Progenitor cell of endocrine pancreas (in vitro differentiated cells): Measurements from ENCODE around the gene RBKS. TPM values are rescaled to one million over a fixed set of nuclear protein-coding genes. Genes with fewer than 3 reads are reported as not detected.

Experiments
- DNase-seq: peaks from one replicate; pipeline ENCODE4 v3.0.0; 2021; ENCODE audit warnings: low spot score; ENCODE audit not compliant: unreplicated experiment
- H3K27ac Mint-ChIP-seq: 2 replicates; pipeline ENCODE4 v1.8.0; 2021; ENCODE audit warnings: mild to moderate bottlenecking, moderate library complexity, mixed read lengths
- H3K27me3 Mint-ChIP-seq: 2 replicates; pipeline ENCODE4 v1.8.0; 2021; ENCODE audit warnings: mixed read lengths
- H3K36me3 Mint-ChIP-seq: 2 replicates; pipeline ENCODE4 v1.8.0; 2022; ENCODE audit warnings: mixed read lengths; ENCODE audit not compliant: insufficient read depth
- H3K4me1 Mint-ChIP-seq: 2 replicates; pipeline ENCODE4 v1.8.0; 2021; ENCODE audit warnings: low read depth, mixed read lengths
- H3K4me3 Mint-ChIP-seq: 2 replicates; pipeline ENCODE4 v1.8.0; 2021; ENCODE audit warnings: low read depth, mild to moderate bottlenecking, moderate library complexity, mixed read lengths
- H3K9me3 Mint-ChIP-seq: 2 replicates; pipeline ENCODE4 v1.8.0; 2021; ENCODE audit warnings: low read depth, mixed read lengths
- long read RNA-seq: library from polyadenylated mRNA; unstranded; transcript quantifications from one replicate; pipeline ENCODE4 v2.0.0, GENCODE V29; 2020
- total RNA-seq: library from RNA; stranded (reverse); gene quantifications from 2 replicates; pipeline ENCODE4 v1.2.1, GENCODE V29; 2021
- TF ChIP-seq, protein P1 (sequence below): fragments of 200-600 bp; sonication (generic); IDR thresholded peaks from one replicate; pipeline ENCODE4 v1.5.0; 2021; ENCODE audit warnings: antibody characterized with exemption, mild to moderate bottlenecking; ENCODE audit not compliant: unreplicated experiment

Gene RBKS
- 5.0 and 5.4 TPM in 2 replicates for total RNA-seq
- long read RNA-seq, transcript RBKS-201 (8 exons, 1,973 nt), result major isoform, 10 of 18 reads
- long read RNA-seq, partial matches to known transcripts, result 4 of 18 reads
- long read RNA-seq, other reads (novel, unspliced or antisense), result 4 of 18 reads

DNA sequence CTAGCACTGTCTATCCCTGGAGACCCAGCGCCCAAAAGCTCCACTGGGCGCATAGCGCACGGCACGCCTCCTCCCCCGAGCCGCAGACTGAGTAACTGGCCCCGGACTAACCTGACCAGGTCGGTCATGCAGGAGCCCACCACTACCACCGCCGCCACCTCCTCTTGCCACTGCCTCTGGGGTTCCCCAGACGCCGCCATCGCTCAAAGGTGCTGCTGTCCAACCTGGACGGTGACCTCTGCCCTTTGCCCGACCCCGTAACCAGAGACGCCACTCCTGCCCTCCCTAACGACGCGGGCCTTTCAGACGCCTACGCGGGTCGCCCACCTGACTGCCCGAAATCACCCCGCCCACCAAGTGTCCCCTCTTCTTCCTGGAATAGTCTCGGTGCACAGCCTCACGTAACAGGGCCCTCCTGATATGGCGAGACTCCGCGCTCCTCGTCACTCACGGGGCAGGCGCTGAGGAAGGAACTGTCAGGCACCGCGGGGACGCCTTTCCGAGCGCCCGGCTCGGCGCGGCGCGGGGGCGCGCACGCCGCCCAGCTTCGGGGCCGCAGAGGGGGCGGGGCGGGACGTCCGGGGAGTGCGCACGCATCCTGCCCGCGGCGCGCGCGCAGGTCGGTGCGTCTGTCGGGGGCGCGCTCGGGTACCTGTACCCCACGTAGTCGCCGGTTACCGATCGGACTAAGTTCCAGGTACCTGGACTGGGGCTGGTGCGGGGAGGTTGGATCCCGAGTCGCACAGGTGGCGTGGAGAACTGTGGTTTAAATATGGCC, at the start of gene RBKS, which contains the start of gene BABAM2:
TSS of gene RBKS (minus strand) at position 242 of the 778 bp plus-strand sequence. CDS start at position 200, 42 bp downstream.
TSS of gene BABAM2 (plus strand) at position 584 of the 778 bp plus-strand sequence. CDS start 3,828 bp downstream, outside the sequence.
- Mint-ChIP-seq H3K4me3 (peak within 1 kb of the TSS; percentile 97), H3K27ac (peak within 1 kb of the TSS; percentile 100), H3K9me3 (no peaks in the 10 kb centered on the region), H3K4me1 (peaks cover 6% of the 10 kb centered on the region), H3K27me3 (no peaks in the 10 kb centered on the region), H3K36me3 (no peaks in the 10 kb centered on the region)
- TF ChIP-seq, protein P1, sequence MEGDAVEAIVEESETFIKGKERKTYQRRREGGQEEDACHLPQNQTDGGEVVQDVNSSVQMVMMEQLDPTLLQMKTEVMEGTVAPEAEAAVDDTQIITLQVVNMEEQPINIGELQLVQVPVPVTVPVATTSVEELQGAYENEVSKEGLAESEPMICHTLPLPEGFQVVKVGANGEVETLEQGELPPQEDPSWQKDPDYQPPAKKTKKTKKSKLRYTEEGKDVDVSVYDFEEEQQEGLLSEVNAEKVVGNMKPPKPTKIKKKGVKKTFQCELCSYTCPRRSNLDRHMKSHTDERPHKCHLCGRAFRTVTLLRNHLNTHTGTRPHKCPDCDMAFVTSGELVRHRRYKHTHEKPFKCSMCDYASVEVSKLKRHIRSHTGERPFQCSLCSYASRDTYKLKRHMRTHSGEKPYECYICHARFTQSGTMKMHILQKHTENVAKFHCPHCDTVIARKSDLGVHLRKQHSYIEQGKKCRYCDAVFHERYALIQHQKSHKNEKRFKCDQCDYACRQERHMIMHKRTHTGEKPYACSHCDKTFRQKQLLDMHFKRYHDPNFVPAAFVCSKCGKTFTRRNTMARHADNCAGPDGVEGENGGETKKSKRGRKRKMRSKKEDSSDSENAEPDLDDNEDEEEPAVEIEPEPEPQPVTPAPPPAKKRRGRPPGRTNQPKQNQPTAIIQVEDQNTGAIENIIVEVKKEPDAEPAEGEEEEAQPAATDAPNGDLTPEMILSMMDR, result no peak
- peak; percentile 81 for DNase-seq

DNA sequence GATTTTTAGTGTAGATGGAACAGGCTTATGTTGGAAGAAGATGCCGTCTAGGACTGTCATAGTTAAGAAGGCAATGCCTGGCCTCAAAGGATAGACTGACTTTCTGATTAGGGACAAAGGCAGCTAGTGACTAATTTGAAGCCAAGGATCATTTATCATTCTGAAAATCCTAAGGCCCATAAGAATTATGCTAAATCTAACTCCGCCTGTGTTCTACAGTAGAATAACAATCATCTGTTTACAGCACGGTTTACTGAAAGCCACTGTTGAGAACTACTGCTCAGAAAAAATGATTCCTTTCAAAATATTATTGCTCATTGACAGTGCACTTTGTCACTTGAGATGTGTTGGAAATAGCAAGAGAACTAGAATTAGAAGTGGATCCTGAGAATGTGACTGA, 44.8 kb upstream of the RBKS start:
- Mint-ChIP-seq H3K27me3 (no peaks in the 10 kb centered on the region), H3K27ac (no peak overlapping the region), H3K4me3 (no peak overlapping the region), H3K36me3 (peaks cover 10% of the 10 kb centered on the region), H3K4me1 (peaks cover 7% of the 10 kb centered on the region), H3K9me3 (no peaks in the 10 kb centered on the region)
- no peak for DNase-seq
- TF ChIP-seq, protein P1, result no peak

DNA sequence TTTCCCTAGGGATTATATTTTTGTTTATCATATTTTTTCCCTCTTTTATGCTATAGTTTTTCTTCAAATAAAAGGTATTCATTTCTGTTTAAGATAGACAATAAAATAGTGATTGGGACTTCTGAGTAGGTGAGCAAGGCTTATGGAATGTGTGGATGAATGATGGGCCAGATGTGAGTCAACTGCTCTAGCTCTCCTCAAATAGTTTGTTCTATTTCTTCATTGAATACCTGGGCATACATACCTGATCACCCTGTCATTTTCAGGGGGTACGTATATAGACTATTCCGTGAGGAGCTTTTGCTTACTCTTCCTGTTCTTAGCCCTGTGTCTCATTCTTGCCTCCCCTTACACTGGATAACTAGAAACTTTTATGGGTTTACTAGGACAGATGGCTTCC, 42.2 kb upstream of the RBKS start:
- Mint-ChIP-seq H3K4me1 (peaks cover 11% of the 10 kb centered on the region), H3K27me3 (no peaks in the 10 kb centered on the region), H3K36me3 (peaks cover 11% of the 10 kb centered on the region), H3K4me3 (no peak overlapping the region), H3K9me3 (no peaks in the 10 kb centered on the region), H3K27ac (no peak overlapping the region)
- TF ChIP-seq, protein P1, result no peak
- no peak for DNase-seq

DNA sequence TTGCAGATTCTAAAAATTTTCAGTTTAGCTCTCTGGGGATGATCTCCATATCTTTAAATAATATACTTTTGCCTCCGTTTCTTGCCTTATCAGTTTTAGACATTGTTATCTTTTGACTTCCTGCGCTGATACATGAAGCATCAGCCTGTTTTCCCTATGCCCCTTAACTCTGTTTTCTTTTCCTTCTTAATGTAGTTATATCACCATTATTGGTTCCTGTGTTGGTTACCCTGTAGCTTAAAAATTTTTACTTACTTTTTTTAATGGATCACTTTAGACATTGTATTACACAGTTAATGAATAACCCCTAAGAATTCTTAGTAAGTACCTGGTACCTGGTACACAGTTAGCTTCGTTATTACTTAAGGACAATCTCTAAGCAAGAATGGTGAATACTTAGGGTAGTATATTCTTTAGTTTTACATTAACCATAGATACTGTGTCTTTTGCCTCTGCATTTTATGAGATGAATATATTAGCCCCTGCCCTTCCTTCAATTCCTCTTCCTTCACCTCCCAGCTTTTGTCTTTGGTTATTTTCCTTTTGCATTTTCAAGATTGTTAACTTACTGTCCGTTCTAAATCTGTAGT, 41.3 kb upstream of the RBKS start:
- TF ChIP-seq, protein P1, result no peak
- DNase-seq, result no peak
- no peak overlapping the region for H3K27ac Mint-ChIP-seq
- H3K36me3 Mint-ChIP-seq, result peaks cover 7% of the 10 kb centered on the region
- no peak overlapping the region for H3K4me3 Mint-ChIP-seq
- H3K27me3 Mint-ChIP-seq, result no peaks in the 10 kb centered on the region
- no peaks in the 10 kb centered on the region for H3K9me3 Mint-ChIP-seq
- peaks cover 11% of the 10 kb centered on the region for H3K4me1 Mint-ChIP-seq

DNA sequence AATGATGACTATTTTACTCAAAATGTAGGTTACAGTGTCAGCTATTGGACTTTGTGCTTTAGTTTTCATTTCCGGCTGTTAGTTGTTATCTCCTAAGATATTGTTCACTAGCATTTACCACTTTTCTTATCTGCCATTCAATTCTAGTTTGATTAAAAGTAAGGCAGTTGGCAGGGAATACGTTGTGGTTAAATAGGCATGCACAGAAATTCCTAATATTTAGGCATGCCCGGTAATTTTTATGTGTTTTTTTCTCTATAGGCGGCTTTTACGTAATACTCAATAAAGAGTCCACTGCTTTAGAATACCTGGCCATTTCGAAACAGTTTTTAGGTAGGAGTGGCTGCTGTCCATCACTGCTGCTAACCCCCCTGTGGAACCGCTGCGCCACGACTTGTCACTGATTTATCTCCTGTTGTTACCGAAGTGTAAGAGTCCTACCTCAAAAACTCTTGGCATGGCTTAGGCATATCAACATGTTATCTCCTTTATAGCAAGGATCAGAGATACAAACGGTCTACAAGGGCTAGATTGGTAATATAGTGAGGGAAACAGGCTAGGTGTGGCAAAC, 39.8 kb upstream of the RBKS start:
- no peaks in the 10 kb centered on the region for H3K9me3 Mint-ChIP-seq
- no peak overlapping the region for H3K27ac Mint-ChIP-seq
- TF ChIP-seq, protein P1, result no peak
- no peak for DNase-seq
- H3K4me1 Mint-ChIP-seq, result peaks cover 14% of the 10 kb centered on the region
- H3K36me3 Mint-ChIP-seq, result peaks cover 7% of the 10 kb centered on the region
- no peak overlapping the region for H3K4me3 Mint-ChIP-seq
- no peaks in the 10 kb centered on the region for H3K27me3 Mint-ChIP-seq
